ENCODE results near the gene SEMA6B.

The SEMA6B gene

GRCh38 chr19:4575267-4576015 lies 16.0 kb upstream of the SEMA6B start:
- no peak overlapping the region for H3K4me3 ChIP-seq (ENCODE audit: low read depth, low read length)
- H3K79me2 ChIP-seq (ENCODE audit: control insufficient read depth, insufficient read depth, low read length, poor library complexity), result no peaks in the 10 kb centered on the region
- H3K79me1 ChIP-seq (ENCODE audit: low read length), result peaks cover 9% of the 10 kb centered on the region
- peak overlapping the region; percentile 36 for H2BK5ac ChIP-seq (ENCODE audit: low read depth, low read length, poor library complexity)
- peaks cover 15% of the 10 kb centered on the region for H3K27me3 ChIP-seq (ENCODE audit: insufficient read depth, low read length)
- peak overlapping the region; percentile 33 for H3K14ac ChIP-seq (ENCODE audit: low read length)
- H4K91ac ChIP-seq (ENCODE audit: low read depth, low read length), result peak overlapping the region; percentile 67
- peak overlapping the region; percentile 58 for H3K18ac ChIP-seq (ENCODE audit: low read length)
- peak overlapping the region; percentile 90 for H2BK12ac ChIP-seq (ENCODE audit: low read length)
- no CpG with 5 or more reads among the region's 19 CpGs for WGBS (ENCODE audit: extremely low coverage, insufficient coverage, insufficient read length)
- H3K4ac ChIP-seq (ENCODE audit: low read depth, low read length), result no peak overlapping the region
- H3K4me1 ChIP-seq (ENCODE audit: control insufficient read depth in 1 of 2, insufficient read depth in 2 of 2, low read length in 2 of 2), result peaks cover 9 to 11% of the 10 kb centered on the region in 2 experiments
- H3K23ac ChIP-seq (ENCODE audit: low read length), result no peak overlapping the region
- H4K8ac ChIP-seq (ENCODE audit: low read depth, low read length), result peak overlapping the region; percentile 59
- H2AK5ac ChIP-seq (ENCODE audit: low read length), result peak overlapping the region; percentile 49
- no peak overlapping the region for H3K9ac ChIP-seq (ENCODE audit: low read length)
- H3K4me2 ChIP-seq (ENCODE audit: low read length), result peak overlapping the region; percentile 48
- H2BK120ac ChIP-seq (ENCODE audit: insufficient read depth, low read length, poor library complexity), result peak overlapping the region; percentile 55
- H4K12ac ChIP-seq (ENCODE audit: low read depth, low read length), result no peak overlapping the region
- H3K27ac ChIP-seq (ENCODE audit: low read depth, low read length), result no peak overlapping the region
- peak in 1 of 2 donors; percentile 58 for DNase-seq
- no peaks in the 10 kb centered on the region for H3K9me3 ChIP-seq (ENCODE audit: insufficient read depth, low read depth, low read length)
- no peaks in the 10 kb centered on the region for H3K36me3 ChIP-seq (ENCODE audit: control insufficient read depth in 1 of 2, insufficient read depth in 2 of 2, low read length in 2 of 2)
- H2AFZ ChIP-seq (ENCODE audit: insufficient read depth, low read length, poor library complexity), result no peak overlapping the region

GRCh38 chr19:4573682-4574081 lies 14.2 kb upstream of the SEMA6B start:
- Histone ChIP-seq H3K27me3 (ENCODE audit: insufficient read depth, low read length) (peaks cover under 1% of the 10 kb centered on the region), H3K36me3 (ENCODE audit: control insufficient read depth in 1 of 2, insufficient read depth in 2 of 2, low read length in 2 of 2) (no peaks in the 10 kb centered on the region), H2BK120ac (ENCODE audit: insufficient read depth, low read length, poor library complexity) (no peak overlapping the region), H3K4me1 (ENCODE audit: control insufficient read depth in 1 of 2, insufficient read depth in 2 of 2, low read length in 2 of 2) (peaks cover 9 to 11% of the 10 kb centered on the region in 2 experiments), H3K18ac (ENCODE audit: low read length) (no peak overlapping the region), H3K4ac (ENCODE audit: low read depth, low read length) (no peak overlapping the region), H2AK5ac (ENCODE audit: low read length) (no peak overlapping the region), H3K27ac (ENCODE audit: low read depth, low read length) (no peak overlapping the region), H3K23ac (ENCODE audit: low read length) (no peak overlapping the region), H4K12ac (ENCODE audit: low read depth, low read length) (no peak overlapping the region), H2BK5ac (ENCODE audit: low read depth, low read length, poor library complexity) (no peak overlapping the region), H3K79me2 (ENCODE audit: control insufficient read depth, insufficient read depth, low read length, poor library complexity) (no peaks in the 10 kb centered on the region), H3K9ac (ENCODE audit: low read length) (no peak overlapping the region), H2AFZ (ENCODE audit: insufficient read depth, low read length, poor library complexity) (no peak overlapping the region), H3K9me3 (ENCODE audit: insufficient read depth, low read depth, low read length) (no peaks in the 10 kb centered on the region), H2BK12ac (ENCODE audit: low read length) (no peak overlapping the region), H4K8ac (ENCODE audit: low read depth, low read length) (no peak overlapping the region), H4K91ac (ENCODE audit: low read depth, low read length) (no peak overlapping the region), H3K4me3 (ENCODE audit: low read depth, low read length) (no peak overlapping the region), H3K14ac (ENCODE audit: low read length) (no peak overlapping the region), H3K79me1 (ENCODE audit: low read length) (peaks cover 9% of the 10 kb centered on the region), H3K4me2 (ENCODE audit: low read length) (no peak overlapping the region)
- WGBS (ENCODE audit: extremely low coverage, insufficient coverage, insufficient read length), result no CpG with 5 or more reads among the region's 6 CpGs
- DNase-seq, result no peak

- Histone ChIP-seq H2BK12ac (ENCODE audit: low read length) (no peak overlapping the region), H3K4me3 (ENCODE audit: low read depth, low read length) (no peak overlapping the region), H3K4me2 (ENCODE audit: low read length) (no peak overlapping the region), H3K27ac (ENCODE audit: low read depth, low read length) (no peak overlapping the region), H3K9me3 (ENCODE audit: insufficient read depth, low read depth, low read length) (no peaks in the 10 kb centered on the region), H3K4me1 (ENCODE audit: control insufficient read depth in 1 of 2, insufficient read depth in 2 of 2, low read length in 2 of 2) (peaks cover 8 to 9% of the 10 kb centered on the region in 2 experiments), H2AK5ac (ENCODE audit: low read length) (no peak overlapping the region), H2BK5ac (ENCODE audit: low read depth, low read length, poor library complexity) (no peak overlapping the region), H3K9ac (ENCODE audit: low read length) (no peak overlapping the region), H3K79me1 (ENCODE audit: low read length) (peaks cover 6% of the 10 kb centered on the region), H3K23ac (ENCODE audit: low read length) (no peak overlapping the region), H2AFZ (ENCODE audit: insufficient read depth, low read length, poor library complexity) (no peak overlapping the region), H3K79me2 (ENCODE audit: control insufficient read depth, insufficient read depth, low read length, poor library complexity) (no peaks in the 10 kb centered on the region), H4K12ac (ENCODE audit: low read depth, low read length) (no peak overlapping the region), H3K4ac (ENCODE audit: low read depth, low read length) (no peak overlapping the region), H3K18ac (ENCODE audit: low read length) (no peak overlapping the region), H4K91ac (ENCODE audit: low read depth, low read length) (no peak overlapping the region), H2BK120ac (ENCODE audit: insufficient read depth, low read length, poor library complexity) (no peak overlapping the region), H3K27me3 (ENCODE audit: insufficient read depth, low read length) (no peaks in the 10 kb centered on the region), H3K14ac (ENCODE audit: low read length) (no peak overlapping the region), H3K36me3 (ENCODE audit: control insufficient read depth in 1 of 2, insufficient read depth in 2 of 2, low read length in 2 of 2) (no peaks in the 10 kb centered on the region), H4K8ac (ENCODE audit: low read depth, low read length) (no peak overlapping the region)
- no CpG with 5 or more reads among the region's 22 CpGs for WGBS (ENCODE audit: extremely low coverage, insufficient coverage, insufficient read length)
- DNase-seq, result no peak
These were observed 11.9 kb upstream of the SEMA6B start for GRCh38 chr19:4571305-4571917.

GRCh38 chr19:4570916-4571304 lies 11.4 kb upstream of the SEMA6B start:
- no peak overlapping the region for H3K23ac ChIP-seq (ENCODE audit: low read length)
- H3K4me3 ChIP-seq (ENCODE audit: low read depth, low read length), result no peak overlapping the region
- H3K36me3 ChIP-seq (ENCODE audit: control insufficient read depth in 1 of 2, insufficient read depth in 2 of 2, low read length in 2 of 2), result no peaks in the 10 kb centered on the region
- peaks cover 8 to 9% of the 10 kb centered on the region in 2 experiments for H3K4me1 ChIP-seq (ENCODE audit: control insufficient read depth in 1 of 2, insufficient read depth in 2 of 2, low read length in 2 of 2)
- no peaks in the 10 kb centered on the region for H3K9me3 ChIP-seq (ENCODE audit: insufficient read depth, low read depth, low read length)
- no peaks in the 10 kb centered on the region for H3K79me2 ChIP-seq (ENCODE audit: control insufficient read depth, insufficient read depth, low read length, poor library complexity)
- DNase-seq, result no peak
- no peak overlapping the region for H2BK12ac ChIP-seq (ENCODE audit: low read length)
- H4K8ac ChIP-seq (ENCODE audit: low read depth, low read length), result no peak overlapping the region
- peaks cover 6% of the 10 kb centered on the region for H3K79me1 ChIP-seq (ENCODE audit: low read length)
- H3K9ac ChIP-seq (ENCODE audit: low read length), result no peak overlapping the region
- H2AK5ac ChIP-seq (ENCODE audit: low read length), result no peak overlapping the region
- no peak overlapping the region for H4K12ac ChIP-seq (ENCODE audit: low read depth, low read length)
- H4K91ac ChIP-seq (ENCODE audit: low read depth, low read length), result no peak overlapping the region
- no peak overlapping the region for H3K4ac ChIP-seq (ENCODE audit: low read depth, low read length)
- H3K27me3 ChIP-seq (ENCODE audit: insufficient read depth, low read length), result no peaks in the 10 kb centered on the region
- H3K27ac ChIP-seq (ENCODE audit: low read depth, low read length), result no peak overlapping the region
- no CpG with 5 or more reads among the region's 5 CpGs for WGBS (ENCODE audit: extremely low coverage, insufficient coverage, insufficient read length)
- no peak overlapping the region for H2BK5ac ChIP-seq (ENCODE audit: low read depth, low read length, poor library complexity)
- no peak overlapping the region for H2AFZ ChIP-seq (ENCODE audit: insufficient read depth, low read length, poor library complexity)
- H3K14ac ChIP-seq (ENCODE audit: low read length), result no peak overlapping the region
- no peak overlapping the region for H3K18ac ChIP-seq (ENCODE audit: low read length)
- no peak overlapping the region for H3K4me2 ChIP-seq (ENCODE audit: low read length)
- H2BK120ac ChIP-seq (ENCODE audit: insufficient read depth, low read length, poor library complexity), result no peak overlapping the region
